Right forelimb (tissue), 1 donor: ENCODE measurements around the gene P2RX7.

Experiments used
- DNase-seq: peaks from one replicate; pipeline ENCODE4 v3.0.0-alpha.2; 2018

The P2RX7 gene

GRCh38 chr12:121132601-121133481, at the start of gene P2RX7:
TSS of gene P2RX7 (plus strand) at chr12:121132876. CDS start at chr12:121132971, 95 bp downstream.
- DNase-seq, result peak; percentile 72

GRCh38 chr12:121084229-121084628, 48.4 kb upstream of the P2RX7 start:
- DNase-seq, result no peak

- no peak for DNase-seq
These were observed 47.6 kb upstream of the P2RX7 start for GRCh38 chr12:121085069-121085468.

GRCh38 chr12:121085506-121086353, 46.9 kb upstream of the P2RX7 start:
- no peak for DNase-seq

- no peak for DNase-seq
These were observed 45.8 kb upstream of the P2RX7 start for GRCh38 chr12:121086781-121087295.

GRCh38 chr12:121087467-121088194, 45.0 kb upstream of the P2RX7 start:
- DNase-seq, result no peak

- no peak for DNase-seq
These were observed 44.5 kb upstream of the P2RX7 start for GRCh38 chr12:121088195-121088585.

- no peak for DNase-seq
These were observed 43.5 kb upstream of the P2RX7 start for GRCh38 chr12:121089031-121089812.

- no peak for DNase-seq
These were observed 42.8 kb upstream of the P2RX7 start for GRCh38 chr12:121089813-121090430.

- no peak for DNase-seq
These were observed 41.8 kb upstream of the P2RX7 start for GRCh38 chr12:121090586-121091514.

GRCh38 chr12:121092034-121092433, 40.6 kb upstream of the P2RX7 start:
- DNase-seq, result no peak

- DNase-seq, result no peak
These were observed 39.2 kb upstream of the P2RX7 start for GRCh38 chr12:121093487-121093891.

- DNase-seq, result peak; percentile 85
These were observed 37.0 kb upstream of the P2RX7 start for GRCh38 chr12:121095544-121096198.

GRCh38 chr12:121096199-121096798, 36.4 kb upstream of the P2RX7 start:
- DNase-seq, result no peak

- no peak for DNase-seq
These were observed 32.9 kb upstream of the P2RX7 start for GRCh38 chr12:121099779-121100178.

GRCh38 chr12:121102307-121102706, 30.4 kb upstream of the P2RX7 start:
- no peak for DNase-seq

GRCh38 chr12:121107681-121108080, 25.0 kb upstream of the P2RX7 start:
- DNase-seq, result no peak

- no peak for DNase-seq
These were observed 24.2 kb upstream of the P2RX7 start for GRCh38 chr12:121108492-121108891.

- DNase-seq, result peak; percentile 71
These were observed 22.3 kb upstream of the P2RX7 start for GRCh38 chr12:121110211-121110940.
